Activated B cell treated with CpG ODN at 0.5 μM for 24 hours (primary cell): ENCODE measurements around the gene SLC25A6. TPM values are rescaled to one million over a fixed set of nuclear protein-coding genes. Genes with fewer than 3 reads are reported as not detected.
A peak's percentile ranks its signal among the peaks of the same experiment; 100 is the strongest.

Experiments used
- ATAC-seq: fragments of 200-7000 bp; cut with Tn5 transposase; one replicate; pipeline ENCODE4 v1.10.0; 2021; ENCODE audit warnings: low read depth, mild to moderate bottlenecking, moderate library complexity
- CTCF ChIA-PET: fragments of 350-600 bp; sonication (Branson Sonifier 250); formaldehyde crosslinking; loops from one replicate; lab custom pipeline; 2021; ENCODE audit warnings: antibody characterized with exemption; lab: Charles Lee
- POLR2A ChIA-PET: fragments of 350-600 bp; sonication (Branson Sonifier 250); formaldehyde crosslinking; loops from one replicate; lab custom pipeline; 2021; ENCODE audit warnings: antibody characterized with exemption; lab: Charles Lee
- DNase-seq: peaks from one replicate; pipeline ENCODE4 v3.0.0; 2022
- H3K27ac Mint-ChIP-seq: one replicate; pipeline ENCODE4 v1.8.0; 2020; ENCODE audit warnings: mixed read lengths
- H3K27me3 Mint-ChIP-seq: one replicate; pipeline ENCODE4 v1.8.0; 2021; ENCODE audit warnings: mixed read lengths
- H3K36me3 Mint-ChIP-seq: one replicate; pipeline ENCODE4 v1.8.0; 2021; ENCODE audit warnings: low read depth, mixed read lengths
- H3K4me1 Mint-ChIP-seq: one replicate; pipeline ENCODE4 v1.8.0; 2021; ENCODE audit warnings: mixed read lengths
- H3K4me3 Mint-ChIP-seq: one replicate; pipeline ENCODE4 v1.8.0; 2020; ENCODE audit warnings: mild to moderate bottlenecking, mixed read lengths
- H3K9me3 Mint-ChIP-seq: one replicate; pipeline ENCODE4 v1.8.0; 2020; ENCODE audit warnings: mixed read lengths
- CTCF ChIP-seq: fragments of 200-600 bp; IDR thresholded peaks from one replicate; pipeline ENCODE4 v1.8.0; 2022; ENCODE audit warnings: antibody characterized with exemption, mild to moderate bottlenecking
- intact Hi-C: fragments of 100-400 bp; cut with micrococcal nuclease; formaldehyde crosslinking; loops from one replicate; pipeline ENCODE4 v1.15.1; 2024
- total RNA-seq: library from RNA; stranded (reverse); gene quantifications from 2 replicates; pipeline ENCODE4 v1.2.3, GENCODE V29; 2022

Gene SLC25A6
- total RNA-seq = 436 and 472 TPM in 2 replicates

- no peak for TF ChIP-seq CTCF
- Mint-ChIP-seq H3K4me1 (peaks cover 47% of the 10 kb centered on the region), H3K27me3 (no peaks in the 10 kb centered on the region), H3K36me3 (peaks cover 62% of the 10 kb centered on the region), H3K9me3 (no peaks in the 10 kb centered on the region), H3K4me3 (peak within 1 kb of the TSS; percentile 93), H3K27ac (peak within 1 kb of the TSS; percentile 93)
- DNase-seq (peak; percentile 100), ATAC-seq (peak; percentile 96)
- POLR2A ChIA-PET = no interaction called here
- intact Hi-C loops = loop anchor here (1.0 to 5.0 kb wide), 10 partner anchors 61 to 1300 kb away; partner anchors contain the start of genes AKAP17A, CD99, GTPBP6 and P2RY8
- CTCF ChIA-PET = no interaction called here
Measured at GRCh38 chrX:1391707-1392375, at the start of gene SLC25A6. Gene SLC25A6 (minus strand): TSS chrX:1392113. CDS start chrX:1392009, 104 bp downstream.

DNA sequence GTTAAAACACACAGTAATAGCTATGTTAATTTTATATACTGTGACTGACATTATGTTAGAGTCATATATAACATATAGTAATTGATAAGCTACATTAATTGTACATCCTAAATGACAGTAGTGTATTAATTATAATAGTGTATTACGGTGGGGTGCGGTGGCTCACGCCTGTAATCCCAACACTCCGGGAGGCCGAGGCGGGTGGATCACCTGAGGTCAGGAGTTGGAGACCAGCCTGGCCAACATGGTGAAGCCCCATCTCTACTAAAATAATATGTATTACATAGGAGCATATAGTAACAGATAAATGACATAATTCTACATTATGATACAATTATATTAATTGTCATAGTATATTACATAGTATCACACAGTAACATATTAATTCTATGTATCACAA, 48.6 kb upstream of the SLC25A6 start:
- DNase-seq = no peak
- ATAC-seq = no peak
- no peak for TF ChIP-seq CTCF
- H3K4me3 Mint-ChIP-seq = no peak overlapping the region
- peaks cover 6% of the 10 kb centered on the region for H3K9me3 Mint-ChIP-seq
- no peak overlapping the region for H3K27ac Mint-ChIP-seq
- ChIA-PET POLR2A (no interaction called here), CTCF (no interaction called here)
- intact Hi-C loops = no loop called here
- H3K27me3 Mint-ChIP-seq = no peaks in the 10 kb centered on the region
- no peaks in the 10 kb centered on the region for H3K4me1 Mint-ChIP-seq
- peaks cover 54% of the 10 kb centered on the region for H3K36me3 Mint-ChIP-seq

DNA sequence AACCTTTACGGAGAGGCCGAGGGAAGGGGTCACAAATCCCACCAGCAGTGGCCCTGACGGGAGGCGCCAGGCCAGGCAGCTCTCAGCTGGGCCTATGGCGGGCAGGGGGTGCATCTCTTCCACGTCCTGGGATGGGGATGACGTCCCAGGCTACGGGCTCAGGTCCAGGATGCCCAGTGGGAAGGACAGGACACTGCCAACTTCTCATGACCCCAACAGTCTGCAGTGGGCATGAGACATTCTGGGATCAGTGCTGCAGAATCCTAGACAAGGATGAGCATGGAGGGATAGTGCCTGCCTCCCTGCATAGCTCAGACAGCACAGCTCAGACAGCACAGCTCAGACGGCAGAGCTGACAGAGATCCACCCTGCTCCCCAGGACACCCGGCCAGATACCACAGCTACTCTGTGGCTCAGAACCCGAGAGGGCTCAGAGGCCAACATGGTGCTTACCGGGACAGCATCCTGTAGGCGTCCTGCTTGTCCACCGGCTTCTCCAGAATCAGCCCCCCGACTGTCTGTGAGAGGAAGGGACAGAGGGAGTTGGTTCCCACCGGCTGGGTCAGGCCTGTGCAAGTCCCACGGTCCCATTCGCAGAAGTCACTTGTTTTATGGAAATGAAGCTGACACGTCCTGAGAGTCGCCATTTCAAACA, 43.5 kb upstream of the SLC25A6 start:
- intact Hi-C loops = no loop called here
- no peak for DNase-seq
- CTCF ChIA-PET = no interaction called here

DNA sequence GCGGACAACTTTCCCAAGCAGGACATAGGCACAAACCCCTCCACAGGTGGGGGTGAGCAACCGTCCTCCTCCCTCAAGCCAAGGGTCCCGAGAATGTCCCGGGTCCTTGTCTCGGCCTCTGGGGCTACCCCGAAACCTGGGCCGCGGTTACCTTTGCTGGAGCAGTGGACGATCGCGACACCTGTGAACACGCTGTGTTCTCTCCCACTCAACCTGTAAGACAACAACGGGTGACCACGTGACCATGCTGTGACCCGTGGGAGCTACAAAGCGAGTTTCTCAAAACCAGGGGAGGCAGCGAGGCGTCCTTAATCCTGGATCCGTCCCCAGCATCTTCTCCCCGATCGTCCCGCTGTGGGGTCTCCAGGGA, 42.9 kb upstream of the SLC25A6 start:
- Mint-ChIP-seq H3K4me1 (no peaks in the 10 kb centered on the region), H3K27me3 (no peaks in the 10 kb centered on the region), H3K4me3 (no peak overlapping the region), H3K9me3 (no peaks in the 10 kb centered on the region), H3K36me3 (peaks cover 64% of the 10 kb centered on the region), H3K27ac (no peak overlapping the region)
- ATAC-seq = no peak
- ChIA-PET CTCF (no interaction called here), POLR2A (no interaction called here)
- intact Hi-C loops = no loop called here
- no peak for TF ChIP-seq CTCF
- DNase-seq = no peak

More for the DNA sequence above, 43.5 kb upstream of the SLC25A6 start:
- Mint-ChIP-seq H3K27ac (no peak overlapping the region), H3K36me3 (peaks cover 64% of the 10 kb centered on the region), H3K27me3 (no peaks in the 10 kb centered on the region), H3K4me3 (no peak overlapping the region), H3K9me3 (no peaks in the 10 kb centered on the region), H3K4me1 (no peaks in the 10 kb centered on the region)
- no peak for ATAC-seq
- no peak for TF ChIP-seq CTCF
- POLR2A ChIA-PET = no interaction called here

GRCh38 chrX:1433646-1434357, 41.9 kb upstream of the SLC25A6 start:
- peaks cover 55% of the 10 kb centered on the region for H3K36me3 Mint-ChIP-seq
- intact Hi-C loops = no loop called here
- CTCF ChIA-PET = no interaction called here

More at GRCh38 chrX:1433646-1434357, 41.9 kb upstream of the SLC25A6 start:
- ATAC-seq (no peak), DNase-seq (no peak)
- Mint-ChIP-seq H3K4me3 (no peak overlapping the region), H3K27ac (no peak overlapping the region), H3K4me1 (no peaks in the 10 kb centered on the region), H3K27me3 (no peaks in the 10 kb centered on the region), H3K9me3 (no peaks in the 10 kb centered on the region)
- TF ChIP-seq CTCF = no peak
- POLR2A ChIA-PET = no interaction called here
